GM12878 (cell line): ENCODE results near the gene IGSF8. TPM values are rescaled to one million over a fixed set of nuclear protein-coding genes. Genes with fewer than 3 reads are reported as not detected.
A peak's percentile ranks its signal among the peaks of the same experiment; 100 is the strongest.

Source experiments
- ATAC-seq: fragments of 200-7000 bp; cut with Tn5 transposase; 3 replicates; pipeline ENCODE4 v1.9.1; 2020; ENCODE audit warnings: mild to moderate bottlenecking, moderate library complexity
- BruUV-seq: library from RNA; stranded (reverse); fragments of 400-500 nt; replicated peaks from 2 replicates; lab custom pipeline; 2021; lab: Mats Ljungman, UMichigan
- CTCF ChIA-PET: fragments of 300-600 bp; sonication (Branson Sonifier 250); formaldehyde crosslinking; extraction: SDS; loops from one replicate; lab custom pipeline; 2021; ENCODE audit warnings: inconsistent platforms; lab: Yijun Ruan, JAX
- POLR2A ChIA-PET: fragments of 350-600 bp; formaldehyde crosslinking; extraction: SDS; loops from one replicate; lab custom pipeline; 2021; ENCODE audit warnings: inconsistent platforms; lab: Charles Lee
- RAD21 ChIA-PET: fragments of 300-600 bp; sonication (Branson Sonifier 250); formaldehyde crosslinking; loops from one replicate; lab custom pipeline; 2023; ENCODE audit warnings: antibody characterized with exemption; ENCODE audit not compliant: unreplicated experiment; lab: Charles Lee
- SMC1A ChIA-PET: fragments of 300-600 bp; sonication (Branson Sonifier 250); formaldehyde crosslinking; loops from one replicate; lab custom pipeline; 2023; ENCODE audit not compliant: unreplicated experiment, uncharacterized antibody; lab: Charles Lee
- DNase-seq: peaks from one replicate; pipeline ENCODE4 v3.0.0-alpha.2; 2011; ENCODE audit warnings: low read depth, low spot score
- FAIRE-seq: peaks from 3 replicates; lab custom pipeline; 2011; peaks lifted over from hg19 to GRCh38; lab: Jason Lieb, UNC
- H2AFZ ChIP-seq: 2 replicates; pipeline ENCODE4 v1.6.0; 2011; ENCODE audit warnings: low read depth, low read length, control low read depth; ENCODE audit not compliant: control insufficient read depth
- H3K27ac ChIP-seq: 2 replicates; pipeline ENCODE4 v1.5.1; 2011; ENCODE audit warnings: control low read depth; ENCODE audit not compliant: control insufficient read depth, insufficient read depth
- H3K27me3 ChIP-seq, 2 experiments: replicated peaks in 1 of 2; 2 replicates each; pipeline versions ENCODE4 v1.6.0 to v1.6.1; 2011; ENCODE audit warnings: low read length in 1 of 2; ENCODE audit not compliant: control insufficient read depth in 2 of 2, insufficient read depth in 2 of 2
- H3K36me3 ChIP-seq, 2 experiments: 2 replicates each; pipeline ENCODE4 v1.5.1; 2011; ENCODE audit warnings: low read length in 1 of 2; ENCODE audit not compliant: control insufficient read depth in 2 of 2, insufficient read depth in 2 of 2
- H3K4me1 ChIP-seq: 2 replicates; pipeline ENCODE4 v1.6.1; 2011; ENCODE audit warnings: mild to moderate bottlenecking, low read length, moderate library complexity, mixed read lengths; ENCODE audit not compliant: control insufficient read depth, insufficient read depth
- H3K4me2 ChIP-seq: 2 replicates; pipeline ENCODE4 v1.6.0; 2011; ENCODE audit warnings: control low read depth; ENCODE audit not compliant: control insufficient read depth, insufficient read depth
- H3K4me3 ChIP-seq: fragments of 200-600 bp; sonication (generic); 2 replicates; pipeline ENCODE4 v1.5.1; 2016
- H3K79me2 ChIP-seq: 2 replicates; pipeline ENCODE4 v1.6.0; 2011; ENCODE audit warnings: low read length; ENCODE audit not compliant: control insufficient read depth, insufficient read depth
- H3K9ac ChIP-seq: 2 replicates; pipeline ENCODE4 v1.8.0; 2011; ENCODE audit warnings: low read length, control low read depth, mixed read lengths; ENCODE audit not compliant: control insufficient read depth, insufficient read depth
- H3K9me3 ChIP-seq: replicated peaks from 3 replicates; pipeline ENCODE4 v1.5.1; 2011; ENCODE audit warnings: mild to moderate bottlenecking, low read length; ENCODE audit not compliant: control insufficient read depth, insufficient read depth
- H4K20me1 ChIP-seq: 2 replicates; pipeline ENCODE4 v1.6.0; 2011; ENCODE audit not compliant: control insufficient read depth, insufficient read depth
- RFX5 ChIP-seq: IDR thresholded peaks from 2 replicates; pipeline ENCODE4 v1.6.1; 2011; ENCODE audit warnings: low read depth, low read length, improper control_type of control experiment
- SPI1 ChIP-seq: IDR thresholded peaks from 2 replicates; pipeline ENCODE4 v1.6.1; 2011; ENCODE audit warnings: low read depth, mild to moderate bottlenecking, low read length, moderate library complexity, borderline replicate concordance; ENCODE audit not compliant: insufficient read depth
- WGBS: methylation state at CpG from one replicate; pipeline ENCODE4 v1.1.6; 2016; ENCODE audit warnings: low lambda C conversion rate; ENCODE audit not compliant: insufficient replicate concordance, insufficient coverage; ENCODE audit errors: missing lambda C conversion rate; 5-methylcytosine and 5-hydroxymethylcytosine counted together
- in situ Hi-C: fragments of 300-500 bp; cut with MboI; formaldehyde crosslinking; loops from 9 replicates; pipeline ENCODE4 v1.14.3; 2018; ENCODE audit warnings: mixed read lengths
- intact Hi-C: fragments of 100-400 bp; cut with micrococcal nuclease; formaldehyde crosslinking; loops from one replicate; pipeline ENCODE4 v1.14.2; 2022; ENCODE audit not compliant: unreplicated experiment
- polyA plus RNA-seq, 11 experiments: library from polyadenylated mRNA; depleted of rRNA in 4 of 11; unstranded in 6 of 11; stranded (reverse) in 5 of 11; fragments of >200 nt; fragmentation: Nextera tagmentation in 4 of 11; fragmentation: Illumina TruSeq in 1 of 11; extraction: Ambion mirVana in 4 of 11; extraction: Trizol in 1 of 11; gene quantifications; 1 replicate in 1 of 11; 2 replicates in 10 of 11; pipeline versions ENCODE4 v1.2.1 to v1.2.3, GENCODE V29; 2011 to 2016; ENCODE audit warnings: inconsistent platforms in 2 of 11, missing spikeins in 2 of 11, low read depth in 1 of 11
- total RNA-seq, 4 experiments: library from RNA; depleted of rRNA in 3 of 4; stranded (reverse); fragments of >200 nt in 3 of 4; fragmentation: Illumina TruSeq in 1 of 4; extraction: Trizol in 1 of 4; gene quantifications; 2 replicates each; pipeline versions ENCODE4 v1.2.1 to v1.2.3, GENCODE V29; 2013 to 2021

The IGSF8 gene
- total and polyA plus RNA-seq, 10 of the 15 experiments (the other 5 are each of a cell fraction or from before 2014, with no cell fraction given): 0.64 to 24.7 (median 13.9) TPM

GRCh38 chr1:160047111-160047991 is 51.1 kb downstream of the IGSF8 start:
- TF ChIP-seq SPI1 (peak; percentile 56; the same call in 1 of the 2 replicates), RFX5 (no peak)
- H2AFZ ChIP-seq: peak overlapping the region; percentile 79
- H4K20me1 ChIP-seq: no peaks in the 10 kb centered on the region
- intact Hi-C loops: loop anchor here (2.0 kb wide), 1 partner anchor 37 kb away; no protein-coding TSS in a partner anchor
- H3K4me1 ChIP-seq: peaks cover 11% of the 10 kb centered on the region
- ChIA-PET POLR2A (interaction anchor here (0.6 to 2.0 kb wide), 4 partner anchors 16 to 242 kb away, joined by 4 to 9 read pairs (median 6); partner anchors contain the start of gene PIGM), CTCF (interaction anchor here (0.6 to 49.8 kb wide), 21 partner anchors 7 to 1037 kb away, joined by 3 to 1035 read pairs (median 13); partner anchors contain the start of genes IGSF8, KCNJ10, KCNJ9 and PIGM), SMC1A (interaction anchor here (1.3 to 6.5 kb wide), 11 partner anchors 10 to 329 kb away, joined by 3 to 89 read pairs (median 7); partner anchors contain the start of gene KCNJ9), RAD21 (interaction anchor here (0.9 to 3.0 kb wide), 15 partner anchors 10 to 205 kb away, joined by 3 to 50 read pairs (median 3); partner anchors contain the start of gene KCNJ9)
- peak; percentile 77 for ATAC-seq
- H3K79me2 ChIP-seq: no peaks in the 10 kb centered on the region
- peaks cover 1 to 2% of the 10 kb centered on the region in 2 experiments; a peak in 3 of 4 replicates for H3K27me3 ChIP-seq
- no TSS peak for BruUV-seq
- peak overlapping the region; percentile 53 for H3K4me2 ChIP-seq
- no peaks in the 10 kb centered on the region for H3K9me3 ChIP-seq
- H3K9ac ChIP-seq: no peak overlapping the region
- H3K36me3 ChIP-seq: no peaks in the 10 kb centered on the region
- H3K27ac ChIP-seq: no peak overlapping the region
- in situ Hi-C loops: no loop called here
- DNase-seq: no peak
- 42% methylated on average over 9 of the region's 9 CpGs for WGBS
- FAIRE-seq: no peak
- 0 out of 2 replicates have a peak overlapping the region, but pooled peaks have one; percentile 16 for H3K4me3 ChIP-seq
